HT-29 (cell line): ENCODE results near the gene ALDH16A1. TPM values are rescaled to one million over a fixed set of nuclear protein-coding genes. Genes with fewer than 3 reads are reported as not detected.
"Not testable (repeated sequence)": the region's sequence is repeated elsewhere in the genome, so short reads cannot be mapped to it uniquely, and the experiment has no call there.

Source experiments
- DNase-seq: peaks from one replicate; pipeline ENCODE4 v3.0.0-alpha.2; 2015; ENCODE audit warnings: low spot score
- total RNA-seq: library from RNA; depleted of rRNA; stranded (reverse); fragments of >200 nt; shearing (Covaris generic); gene quantifications from 2 replicates; pipeline ENCODE4 v1.2.3, GENCODE V29; 2014

ALDH16A1 gene
- total RNA-seq, 1 experiment from 2014 or later, result 224 TPM

- DNase-seq, result no peak
Measured at GRCh38 chr19:49463960-49464740, 11.1 kb downstream of the ALDH16A1 start.

DNA sequence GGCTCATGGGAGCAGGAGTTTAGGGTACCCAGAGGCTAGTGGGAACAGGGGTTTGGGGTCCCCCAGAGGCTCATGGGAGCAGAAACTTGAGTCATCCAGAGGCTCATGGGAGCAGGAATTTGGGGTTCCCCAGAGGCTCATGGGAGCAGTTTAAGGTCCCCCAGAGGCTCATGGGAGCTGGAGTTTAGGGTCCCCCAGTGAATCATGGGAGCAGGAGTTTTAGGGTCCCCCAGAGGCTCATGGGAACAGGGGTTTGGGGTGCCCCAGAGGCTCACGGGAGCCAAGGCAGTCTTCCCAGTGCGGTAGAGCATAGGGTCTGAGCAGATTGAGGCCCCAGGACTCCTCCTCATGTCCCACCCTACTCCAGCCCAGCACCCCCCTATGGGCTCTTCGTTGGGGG lies 12.3 kb downstream of the ALDH16A1 start:
- DNase-seq, result no peak

GRCh38 chr19:49468199-49468598 lies 15.2 kb downstream of the ALDH16A1 start:
- DNase-seq, result no peak

GRCh38 chr19:49468746-49469447 lies 15.9 kb downstream of the ALDH16A1 start:
- peak; percentile 50 for DNase-seq

GRCh38 chr19:49469828-49470614 lies 17.0 kb downstream of the ALDH16A1 start:
- no peak for DNase-seq

DNA sequence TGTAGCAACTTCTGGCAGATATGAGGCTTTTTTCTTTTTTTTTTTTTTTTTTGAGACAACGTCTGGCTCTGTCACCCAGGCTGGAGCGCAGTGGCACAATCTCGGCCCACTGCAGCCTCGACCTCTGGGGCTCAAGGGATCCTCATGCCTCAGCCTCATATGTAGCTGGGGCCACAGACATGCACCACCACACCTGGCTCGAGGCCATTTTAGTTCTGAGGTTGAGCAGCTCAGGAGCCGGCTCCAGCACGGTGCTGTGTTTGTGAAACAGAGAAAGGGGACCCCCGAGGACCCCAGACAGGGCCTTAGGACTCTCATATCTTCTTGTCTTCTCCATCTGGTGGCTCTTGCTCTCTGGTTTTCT lies 17.6 kb downstream of the ALDH16A1 start:
- no peak for DNase-seq

GRCh38 chr19:49472936-49473335 lies 19.9 kb downstream of the ALDH16A1 start:
- DNase-seq, result no peak

DNA sequence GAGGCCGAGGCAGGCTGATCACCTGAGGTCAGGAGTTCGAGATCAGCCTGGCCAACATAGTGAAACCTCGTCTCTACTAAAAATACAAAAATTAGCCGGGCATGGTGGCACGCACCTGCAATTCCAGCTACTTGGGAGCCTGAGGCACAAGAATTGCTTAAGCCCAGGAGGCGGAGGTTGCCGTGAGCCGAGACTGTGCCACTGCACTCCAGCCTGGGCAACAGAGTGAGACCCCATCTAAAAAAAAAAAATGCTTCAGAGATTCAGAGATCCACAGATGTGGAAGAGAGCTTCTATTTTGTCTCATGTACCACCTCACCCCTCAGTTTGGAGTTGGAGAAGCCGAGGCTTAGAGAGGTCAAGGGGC lies 20.5 kb downstream of the ALDH16A1 start:
- DNase-seq, result not testable (repeated sequence)

GRCh38 chr19:49473868-49474541 lies 21.0 kb downstream of the ALDH16A1 start, which contains the start of gene FLT3LG:
TSS of gene FLT3LG (plus strand) at chr19:49474215. CDS start at chr19:49474640, 425 bp downstream.
- peak; percentile 86 for DNase-seq

GRCh38 chr19:49474542-49474924 lies 21.5 kb downstream of the ALDH16A1 start:
- DNase-seq, result no peak

DNA sequence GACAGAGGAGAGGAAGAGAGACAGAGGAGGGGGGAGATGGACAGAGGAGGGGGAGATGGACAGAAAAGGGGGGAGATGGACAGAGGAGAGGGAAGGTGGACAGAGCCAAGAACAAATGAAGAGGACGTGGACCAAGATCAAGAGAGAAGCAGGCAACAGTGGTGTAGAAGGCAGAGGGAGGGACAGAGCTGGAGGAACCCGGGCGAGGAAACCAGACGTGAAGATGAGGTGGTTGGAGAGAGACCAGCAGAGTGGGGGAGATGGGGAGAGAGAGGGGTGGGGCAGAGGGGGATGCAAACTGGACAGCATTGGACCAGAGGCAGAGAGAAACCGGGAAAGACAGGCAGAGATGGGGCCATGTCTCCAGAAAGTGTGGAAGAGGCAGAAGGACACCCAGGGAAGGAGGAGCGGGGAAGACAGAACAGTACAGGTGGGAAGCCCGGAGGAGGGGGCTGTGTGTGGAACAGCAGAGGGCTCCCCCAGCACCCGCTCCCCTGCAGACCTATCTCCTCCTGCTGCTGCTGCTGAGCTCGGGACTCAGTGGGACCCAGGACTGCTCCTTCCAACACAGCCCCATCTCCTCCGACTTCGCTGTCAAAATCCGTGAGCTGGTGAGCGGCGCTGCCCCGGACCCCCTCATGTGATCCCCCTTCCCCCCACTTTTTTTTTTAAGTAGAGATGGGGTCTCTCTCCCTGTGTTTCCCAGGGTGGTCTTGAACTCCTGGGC lies 22.3 kb downstream of the ALDH16A1 start:
- DNase-seq, result no peak

DNA sequence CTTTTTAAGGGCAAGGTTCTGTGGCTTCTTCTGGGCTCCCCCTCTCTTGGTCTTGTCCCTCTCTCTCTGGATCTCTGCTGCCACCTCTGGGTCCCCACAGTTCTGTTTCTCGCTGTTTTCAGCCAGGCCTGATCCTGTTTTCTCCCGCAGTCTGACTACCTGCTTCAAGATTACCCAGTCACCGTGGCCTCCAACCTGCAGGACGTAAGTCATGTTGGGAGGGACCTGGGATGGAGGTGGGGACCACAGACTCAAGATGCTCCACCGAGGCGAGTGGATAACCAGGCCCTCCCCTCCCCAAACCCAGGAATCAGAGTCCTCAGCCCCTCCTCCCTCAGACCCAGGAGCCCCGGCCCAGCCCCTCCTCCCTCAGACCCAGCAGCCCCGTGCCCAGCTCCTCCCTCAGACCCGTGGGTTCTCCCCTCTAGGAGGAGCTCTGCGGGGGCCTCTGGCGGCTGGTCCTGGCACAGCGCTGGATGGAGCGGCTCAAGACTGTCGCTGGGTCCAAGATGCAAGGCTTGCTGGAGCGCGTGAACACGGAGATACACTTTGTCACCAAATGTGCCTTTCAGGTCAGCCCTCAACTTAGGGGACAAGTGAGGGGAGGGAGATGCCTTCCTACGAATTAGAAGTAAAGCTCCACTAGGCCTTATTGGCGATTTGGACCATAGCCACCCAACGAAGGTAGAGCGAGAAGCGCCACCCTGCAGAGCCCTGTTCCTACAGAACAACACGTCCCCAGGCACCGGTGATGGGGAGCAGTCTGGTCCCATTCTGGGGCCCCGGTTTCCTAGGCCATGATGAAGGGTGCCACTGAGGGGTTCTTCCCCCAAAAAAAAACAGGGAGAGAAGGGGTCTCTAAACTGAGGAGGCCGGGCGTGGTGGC lies 23.2 kb downstream of the ALDH16A1 start:
- peak; percentile 64 for DNase-seq

- no peak for DNase-seq
Measured at GRCh38 chr19:49479975-49480628, 27.1 kb downstream of the ALDH16A1 start.

GRCh38 chr19:49481020-49481683 lies 28.1 kb downstream of the ALDH16A1 start:
- no peak for DNase-seq

DNA sequence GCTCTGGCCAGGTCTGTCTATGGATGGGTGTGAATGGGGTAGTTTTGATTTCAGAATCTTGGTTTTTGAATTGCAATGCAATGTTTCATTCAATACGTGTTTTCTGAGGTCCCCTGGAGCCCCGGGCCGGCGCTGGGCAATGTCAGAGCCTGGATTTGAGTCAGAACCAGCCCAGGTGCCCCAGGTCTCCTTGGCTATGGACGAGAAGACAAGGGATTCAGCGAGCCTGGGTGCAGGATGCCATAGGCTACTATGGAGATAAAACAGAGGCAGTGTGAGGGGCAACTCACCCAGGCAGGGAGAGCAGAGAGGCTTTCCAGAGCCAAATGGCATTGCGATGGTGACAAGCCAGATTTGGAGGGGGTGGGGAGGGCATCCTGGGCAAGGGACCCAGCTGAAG lies 33.2 kb downstream of the ALDH16A1 start:
- no peak for DNase-seq

DNA sequence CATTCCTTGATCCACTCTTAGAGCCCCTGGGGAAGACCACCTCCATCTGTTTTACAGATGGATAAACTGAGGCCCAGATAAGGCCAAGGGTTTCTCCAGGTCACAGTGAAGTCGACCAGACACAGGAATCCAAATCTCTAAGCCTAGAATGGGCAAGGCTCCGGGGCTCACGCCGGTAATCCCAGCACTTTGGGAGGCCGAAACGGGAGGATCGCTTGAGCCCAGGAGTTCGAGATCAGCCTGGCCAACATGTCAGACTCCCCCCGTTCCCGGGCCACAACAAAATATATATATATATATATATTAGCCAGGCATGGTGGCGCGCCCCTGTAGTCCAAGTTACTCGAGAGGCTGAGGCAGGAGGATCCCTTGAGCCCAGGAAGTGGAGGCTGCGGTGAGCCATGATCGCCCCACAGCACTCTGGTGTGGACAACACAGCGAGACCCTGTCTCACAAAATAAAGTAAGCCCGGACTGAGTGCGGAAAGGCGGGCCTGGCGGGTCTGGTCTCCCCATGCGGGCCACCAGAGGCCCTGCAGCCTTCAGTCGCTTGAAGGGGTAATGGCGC lies 33.8 kb downstream of the ALDH16A1 start:
- DNase-seq, result no peak

GRCh38 chr19:49487277-49488045 lies 34.4 kb downstream of the ALDH16A1 start, which contains the start of gene RPL13A:
TSS of gene RPL13A (plus strand) at chr19:49487608. CDS start at chr19:49487630, 22 bp downstream.
- peak; percentile 100 for DNase-seq
